ENCODE measurements around the gene MOXD1.

Gene MOXD1

GRCh38 chr6:132400555-132400882, 756 bp downstream of the MOXD1 start:
- H3K27me3 ChIP-seq (replicated peaks; ENCODE audit: control insufficient read depth, insufficient read depth, low read length, poor library complexity, severe bottlenecking): peaks cover 32% of the 10 kb centered on the region
- H3K27ac ChIP-seq (ENCODE audit: insufficient read depth, low read length, poor library complexity, severe bottlenecking): no peak overlapping the region
- DNase-seq: no peak
- H3K9me3 ChIP-seq (ENCODE audit: control insufficient read depth, low read length): no peaks in the 10 kb centered on the region
- H3K4me1 ChIP-seq (ENCODE audit: control insufficient read depth, insufficient read depth, low read length, poor library complexity, severe bottlenecking): no peaks in the 10 kb centered on the region
- no peak overlapping the region for H3K4me3 ChIP-seq (ENCODE audit: insufficient read depth, low read depth, low read length, poor library complexity, severe bottlenecking)
- H3K36me3 ChIP-seq (ENCODE audit: control insufficient read depth, insufficient read depth, low read length): no peaks in the 10 kb centered on the region

GRCh38 chr6:132399376-132400074, 1.8 kb downstream of the MOXD1 start:
- Histone ChIP-seq H3K27ac (ENCODE audit: insufficient read depth, low read length, poor library complexity, severe bottlenecking) (no peak overlapping the region), H3K4me1 (ENCODE audit: control insufficient read depth, insufficient read depth, low read length, poor library complexity, severe bottlenecking) (no peaks in the 10 kb centered on the region), H3K9me3 (ENCODE audit: control insufficient read depth, low read length) (no peaks in the 10 kb centered on the region), H3K4me3 (ENCODE audit: insufficient read depth, low read depth, low read length, poor library complexity, severe bottlenecking) (no peak overlapping the region), H3K27me3 (replicated peaks; ENCODE audit: control insufficient read depth, insufficient read depth, low read length, poor library complexity, severe bottlenecking) (peaks cover 32% of the 10 kb centered on the region), H3K36me3 (ENCODE audit: control insufficient read depth, insufficient read depth, low read length) (no peaks in the 10 kb centered on the region)
- DNase-seq: no peak

GRCh38 chr6:132395015-132395597, 6.2 kb downstream of the MOXD1 start:
- Histone ChIP-seq H3K4me1 (ENCODE audit: control insufficient read depth, insufficient read depth, low read length, poor library complexity, severe bottlenecking) (no peaks in the 10 kb centered on the region), H3K4me3 (ENCODE audit: insufficient read depth, low read depth, low read length, poor library complexity, severe bottlenecking) (no peak overlapping the region), H3K27ac (ENCODE audit: insufficient read depth, low read length, poor library complexity, severe bottlenecking) (no peak overlapping the region), H3K9me3 (ENCODE audit: control insufficient read depth, low read length) (no peaks in the 10 kb centered on the region), H3K27me3 (replicated peaks; ENCODE audit: control insufficient read depth, insufficient read depth, low read length, poor library complexity, severe bottlenecking) (peaks cover 5% of the 10 kb centered on the region), H3K36me3 (ENCODE audit: control insufficient read depth, insufficient read depth, low read length) (no peaks in the 10 kb centered on the region)
- no peak for DNase-seq

- no peak for DNase-seq
- Histone ChIP-seq H3K27me3 (replicated peaks; ENCODE audit: control insufficient read depth, insufficient read depth, low read length, poor library complexity, severe bottlenecking) (no peaks in the 10 kb centered on the region), H3K27ac (ENCODE audit: insufficient read depth, low read length, poor library complexity, severe bottlenecking) (no peak overlapping the region), H3K4me1 (ENCODE audit: control insufficient read depth, insufficient read depth, low read length, poor library complexity, severe bottlenecking) (no peaks in the 10 kb centered on the region), H3K9me3 (ENCODE audit: control insufficient read depth, low read length) (no peaks in the 10 kb centered on the region), H3K4me3 (ENCODE audit: insufficient read depth, low read depth, low read length, poor library complexity, severe bottlenecking) (no peak overlapping the region), H3K36me3 (ENCODE audit: control insufficient read depth, insufficient read depth, low read length) (no peaks in the 10 kb centered on the region)
These were observed 8.5 kb downstream of the MOXD1 start for GRCh38 chr6:132392792-132393191.

GRCh38 chr6:132392270-132392646, 9.0 kb downstream of the MOXD1 start:
- no peaks in the 10 kb centered on the region for H3K27me3 ChIP-seq (replicated peaks; ENCODE audit: control insufficient read depth, insufficient read depth, low read length, poor library complexity, severe bottlenecking)
- no peaks in the 10 kb centered on the region for H3K36me3 ChIP-seq (ENCODE audit: control insufficient read depth, insufficient read depth, low read length)
- no peak overlapping the region for H3K4me3 ChIP-seq (ENCODE audit: insufficient read depth, low read depth, low read length, poor library complexity, severe bottlenecking)
- H3K9me3 ChIP-seq (ENCODE audit: control insufficient read depth, low read length): no peaks in the 10 kb centered on the region
- H3K27ac ChIP-seq (ENCODE audit: insufficient read depth, low read length, poor library complexity, severe bottlenecking): no peak overlapping the region
- no peaks in the 10 kb centered on the region for H3K4me1 ChIP-seq (ENCODE audit: control insufficient read depth, insufficient read depth, low read length, poor library complexity, severe bottlenecking)
- DNase-seq: no peak

GRCh38 chr6:132391391-132392269, 9.6 kb downstream of the MOXD1 start:
- DNase-seq: no peak
- Histone ChIP-seq H3K4me1 (ENCODE audit: control insufficient read depth, insufficient read depth, low read length, poor library complexity, severe bottlenecking) (no peaks in the 10 kb centered on the region), H3K9me3 (ENCODE audit: control insufficient read depth, low read length) (no peaks in the 10 kb centered on the region), H3K36me3 (ENCODE audit: control insufficient read depth, insufficient read depth, low read length) (no peaks in the 10 kb centered on the region), H3K27ac (ENCODE audit: insufficient read depth, low read length, poor library complexity, severe bottlenecking) (no peak overlapping the region), H3K27me3 (replicated peaks; ENCODE audit: control insufficient read depth, insufficient read depth, low read length, poor library complexity, severe bottlenecking) (no peaks in the 10 kb centered on the region), H3K4me3 (ENCODE audit: insufficient read depth, low read depth, low read length, poor library complexity, severe bottlenecking) (no peak overlapping the region)

GRCh38 chr6:132390451-132390850, 10.8 kb downstream of the MOXD1 start:
- Histone ChIP-seq H3K27me3 (replicated peaks; ENCODE audit: control insufficient read depth, insufficient read depth, low read length, poor library complexity, severe bottlenecking) (no peaks in the 10 kb centered on the region), H3K4me3 (ENCODE audit: insufficient read depth, low read depth, low read length, poor library complexity, severe bottlenecking) (no peak overlapping the region), H3K36me3 (ENCODE audit: control insufficient read depth, insufficient read depth, low read length) (no peaks in the 10 kb centered on the region), H3K9me3 (ENCODE audit: control insufficient read depth, low read length) (no peaks in the 10 kb centered on the region), H3K4me1 (ENCODE audit: control insufficient read depth, insufficient read depth, low read length, poor library complexity, severe bottlenecking) (no peaks in the 10 kb centered on the region), H3K27ac (ENCODE audit: insufficient read depth, low read length, poor library complexity, severe bottlenecking) (no peak overlapping the region)
- DNase-seq: no peak

GRCh38 chr6:132390017-132390416, 11.3 kb downstream of the MOXD1 start:
- Histone ChIP-seq H3K27ac (ENCODE audit: insufficient read depth, low read length, poor library complexity, severe bottlenecking) (no peak overlapping the region), H3K4me1 (ENCODE audit: control insufficient read depth, insufficient read depth, low read length, poor library complexity, severe bottlenecking) (no peaks in the 10 kb centered on the region), H3K4me3 (ENCODE audit: insufficient read depth, low read depth, low read length, poor library complexity, severe bottlenecking) (no peak overlapping the region), H3K27me3 (replicated peaks; ENCODE audit: control insufficient read depth, insufficient read depth, low read length, poor library complexity, severe bottlenecking) (no peaks in the 10 kb centered on the region), H3K36me3 (ENCODE audit: control insufficient read depth, insufficient read depth, low read length) (no peaks in the 10 kb centered on the region), H3K9me3 (ENCODE audit: control insufficient read depth, low read length) (no peaks in the 10 kb centered on the region)
- no peak for DNase-seq

- DNase-seq: no peak
- Histone ChIP-seq H3K4me3 (ENCODE audit: insufficient read depth, low read depth, low read length, poor library complexity, severe bottlenecking) (no peak overlapping the region), H3K27ac (ENCODE audit: insufficient read depth, low read length, poor library complexity, severe bottlenecking) (no peak overlapping the region), H3K4me1 (ENCODE audit: control insufficient read depth, insufficient read depth, low read length, poor library complexity, severe bottlenecking) (no peaks in the 10 kb centered on the region), H3K27me3 (replicated peaks; ENCODE audit: control insufficient read depth, insufficient read depth, low read length, poor library complexity, severe bottlenecking) (no peaks in the 10 kb centered on the region), H3K36me3 (ENCODE audit: control insufficient read depth, insufficient read depth, low read length) (no peaks in the 10 kb centered on the region), H3K9me3 (ENCODE audit: control insufficient read depth, low read length) (no peaks in the 10 kb centered on the region)
These were observed 13.0 kb downstream of the MOXD1 start for GRCh38 chr6:132388291-132388690.

GRCh38 chr6:132382630-132383175, 18.6 kb downstream of the MOXD1 start:
- Histone ChIP-seq H3K27me3 (replicated peaks; ENCODE audit: control insufficient read depth, insufficient read depth, low read length, poor library complexity, severe bottlenecking) (no peaks in the 10 kb centered on the region), H3K9me3 (ENCODE audit: control insufficient read depth, low read length) (no peaks in the 10 kb centered on the region), H3K36me3 (ENCODE audit: control insufficient read depth, insufficient read depth, low read length) (no peaks in the 10 kb centered on the region), H3K4me1 (ENCODE audit: control insufficient read depth, insufficient read depth, low read length, poor library complexity, severe bottlenecking) (no peaks in the 10 kb centered on the region), H3K4me3 (ENCODE audit: insufficient read depth, low read depth, low read length, poor library complexity, severe bottlenecking) (no peak overlapping the region), H3K27ac (ENCODE audit: insufficient read depth, low read length, poor library complexity, severe bottlenecking) (no peak overlapping the region)
- DNase-seq: no peak
